COLO668 (cell line): ENCODE data around the gene SMIM22.

ENCODE experiments used
- DNase-seq: peaks from one replicate; lab custom pipeline; 2025; ENCODE audit not compliant: unreplicated experiment; lab: John Stamatoyannopoulos, UW

The SMIM22 gene

GRCh38 chr16:4795828-4796572 lies 831 bp downstream of the SMIM22 start:
- DNase-seq = peak; percentile 54

GRCh38 chr16:4796982-4797804 lies 2.0 kb downstream of the SMIM22 start:
- no peak for DNase-seq

- no peak for DNase-seq
Observed at GRCh38 chr16:4797805-4798252, 2.7 kb downstream of the SMIM22 start.

- no peak for DNase-seq
Observed at GRCh38 chr16:4798456-4798855, 3.3 kb downstream of the SMIM22 start.

- no peak for DNase-seq
Observed at GRCh38 chr16:4799171-4799855, 4.1 kb downstream of the SMIM22 start.

GRCh38 chr16:4800290-4801041 lies 5.3 kb downstream of the SMIM22 start:
- DNase-seq = peak; percentile 88

- no peak for DNase-seq
Observed at GRCh38 chr16:4801051-4801961, 6.1 kb downstream of the SMIM22 start.

GRCh38 chr16:4801962-4802658 lies 6.9 kb downstream of the SMIM22 start, which contains the start of gene ROGDI:
Gene ROGDI, minus strand, starts transcription at chr16:4802633. Its CDS starts 62 bp downstream, at chr16:4802571.
- DNase-seq = peak; percentile 95

GRCh38 chr16:4802659-4803287 lies 7.6 kb downstream of the SMIM22 start:
- peak; percentile 95 for DNase-seq

- no peak for DNase-seq
Observed at GRCh38 chr16:4803401-4803844, 8.3 kb downstream of the SMIM22 start.

GRCh38 chr16:4803898-4804762 lies 9.0 kb downstream of the SMIM22 start:
- no peak for DNase-seq

- DNase-seq = no peak
Observed at GRCh38 chr16:4805231-4805630, 10.1 kb downstream of the SMIM22 start.

GRCh38 chr16:4806280-4806679 lies 11.1 kb downstream of the SMIM22 start:
- no peak for DNase-seq

- no peak for DNase-seq
Observed at GRCh38 chr16:4811242-4811641, 16.1 kb downstream of the SMIM22 start.

- no peak for DNase-seq
Observed at GRCh38 chr16:4811773-4812172, 16.6 kb downstream of the SMIM22 start.

GRCh38 chr16:4813251-4814003 lies 18.3 kb downstream of the SMIM22 start:
- DNase-seq = no peak

- DNase-seq = no peak
Observed at GRCh38 chr16:4814046-4814445, 18.9 kb downstream of the SMIM22 start.
